Lower leg skin (tissue), 3 donors: ENCODE results near the gene SDK1.

ENCODE experiments used
- POLR2A ChIP-seq, 2 donors: fragments of 450-650 bp; IDR thresholded peaks; one replicate each; pipeline ENCODE4 v1.6.1; 2016 to 2017; ENCODE audit warnings: antibody characterized with exemption in 2 of 2, mild to moderate bottlenecking in 1 of 2, moderate library complexity in 1 of 2
- TF ChIP-seq, protein P1 (sequence below), 3 donors: fragments of 450-650 bp; IDR thresholded peaks; one replicate each; pipeline ENCODE4 v1.5.1; 2016; ENCODE audit warnings: antibody characterized with exemption in 3 of 3, mild to moderate bottlenecking in 3 of 3, moderate library complexity in 2 of 3

DNA sequence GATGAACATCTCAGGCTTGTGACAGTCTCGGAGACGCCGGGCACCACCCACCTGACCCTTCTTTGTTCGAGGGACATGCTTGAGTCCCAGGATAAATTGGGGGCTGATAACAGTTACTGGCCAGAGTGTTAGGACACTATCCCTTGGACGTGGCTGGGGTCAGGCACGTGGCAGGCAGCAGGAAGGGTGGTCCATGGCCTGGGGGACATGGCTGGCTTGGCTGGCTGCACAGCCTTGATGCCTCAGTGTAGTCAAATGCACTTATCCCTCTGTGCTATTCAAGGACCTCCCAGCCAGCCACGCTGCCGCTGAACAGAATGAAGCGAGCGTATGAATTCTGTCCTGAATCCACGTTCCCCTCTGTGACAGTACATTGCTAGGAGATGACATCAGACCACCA is 719.0 kb downstream of the SDK1 start:
- TF ChIP-seq, protein P1, sequence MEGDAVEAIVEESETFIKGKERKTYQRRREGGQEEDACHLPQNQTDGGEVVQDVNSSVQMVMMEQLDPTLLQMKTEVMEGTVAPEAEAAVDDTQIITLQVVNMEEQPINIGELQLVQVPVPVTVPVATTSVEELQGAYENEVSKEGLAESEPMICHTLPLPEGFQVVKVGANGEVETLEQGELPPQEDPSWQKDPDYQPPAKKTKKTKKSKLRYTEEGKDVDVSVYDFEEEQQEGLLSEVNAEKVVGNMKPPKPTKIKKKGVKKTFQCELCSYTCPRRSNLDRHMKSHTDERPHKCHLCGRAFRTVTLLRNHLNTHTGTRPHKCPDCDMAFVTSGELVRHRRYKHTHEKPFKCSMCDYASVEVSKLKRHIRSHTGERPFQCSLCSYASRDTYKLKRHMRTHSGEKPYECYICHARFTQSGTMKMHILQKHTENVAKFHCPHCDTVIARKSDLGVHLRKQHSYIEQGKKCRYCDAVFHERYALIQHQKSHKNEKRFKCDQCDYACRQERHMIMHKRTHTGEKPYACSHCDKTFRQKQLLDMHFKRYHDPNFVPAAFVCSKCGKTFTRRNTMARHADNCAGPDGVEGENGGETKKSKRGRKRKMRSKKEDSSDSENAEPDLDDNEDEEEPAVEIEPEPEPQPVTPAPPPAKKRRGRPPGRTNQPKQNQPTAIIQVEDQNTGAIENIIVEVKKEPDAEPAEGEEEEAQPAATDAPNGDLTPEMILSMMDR (IDR thresholded peaks at IDR 0.05), result no peak
- no peak for TF ChIP-seq POLR2A (IDR thresholded peaks at IDR 0.05)
